Measurements from ENCODE around the gene GID4. TPM values are rescaled to one million over a fixed set of nuclear protein-coding genes. Genes with fewer than 3 reads are reported as not detected.

Gene GID4
- total RNA-seq, 1 donor from 2014 or later, result 4.8 TPM

DNA sequence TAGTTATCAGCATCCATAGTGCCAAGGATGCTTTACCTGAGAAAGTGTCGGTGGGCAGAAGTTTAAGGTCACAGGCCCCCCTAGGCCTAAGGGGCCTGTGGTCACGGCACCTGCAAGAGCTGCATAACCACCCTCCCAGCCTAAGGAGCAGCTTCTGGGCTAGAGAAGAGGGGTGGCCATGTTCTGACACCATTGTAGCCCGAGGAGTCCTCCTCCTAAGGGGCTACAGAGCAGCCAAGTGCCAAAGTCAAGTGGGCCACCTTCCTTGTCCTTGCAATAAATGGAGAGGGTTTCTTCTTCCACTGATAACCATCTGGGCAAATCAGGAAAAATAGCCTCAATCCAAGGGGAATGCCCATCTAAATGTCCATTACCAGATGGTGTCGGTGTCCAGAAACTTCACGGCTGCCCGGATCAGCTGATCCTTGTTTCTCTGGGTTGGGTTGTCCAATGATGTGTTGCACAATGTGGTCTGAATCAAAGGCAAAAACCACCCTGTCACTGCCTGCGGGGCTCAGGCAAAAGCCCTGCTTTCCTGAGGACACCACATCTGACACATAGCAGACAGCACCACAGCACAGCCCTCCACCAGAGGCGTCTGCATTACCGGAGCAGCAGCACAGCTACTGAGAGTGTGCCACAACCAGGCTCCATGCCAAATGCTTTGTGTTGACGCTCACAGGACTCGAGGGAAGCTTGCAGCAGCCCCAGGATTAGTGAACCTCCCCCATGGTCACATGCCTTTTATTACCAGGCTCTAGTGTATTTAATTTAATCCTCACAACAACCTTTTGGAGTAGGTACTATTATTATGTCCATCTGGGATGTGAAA is 13.0 kb upstream of the GID4 start:
- TF ChIP-seq, protein P1, sequence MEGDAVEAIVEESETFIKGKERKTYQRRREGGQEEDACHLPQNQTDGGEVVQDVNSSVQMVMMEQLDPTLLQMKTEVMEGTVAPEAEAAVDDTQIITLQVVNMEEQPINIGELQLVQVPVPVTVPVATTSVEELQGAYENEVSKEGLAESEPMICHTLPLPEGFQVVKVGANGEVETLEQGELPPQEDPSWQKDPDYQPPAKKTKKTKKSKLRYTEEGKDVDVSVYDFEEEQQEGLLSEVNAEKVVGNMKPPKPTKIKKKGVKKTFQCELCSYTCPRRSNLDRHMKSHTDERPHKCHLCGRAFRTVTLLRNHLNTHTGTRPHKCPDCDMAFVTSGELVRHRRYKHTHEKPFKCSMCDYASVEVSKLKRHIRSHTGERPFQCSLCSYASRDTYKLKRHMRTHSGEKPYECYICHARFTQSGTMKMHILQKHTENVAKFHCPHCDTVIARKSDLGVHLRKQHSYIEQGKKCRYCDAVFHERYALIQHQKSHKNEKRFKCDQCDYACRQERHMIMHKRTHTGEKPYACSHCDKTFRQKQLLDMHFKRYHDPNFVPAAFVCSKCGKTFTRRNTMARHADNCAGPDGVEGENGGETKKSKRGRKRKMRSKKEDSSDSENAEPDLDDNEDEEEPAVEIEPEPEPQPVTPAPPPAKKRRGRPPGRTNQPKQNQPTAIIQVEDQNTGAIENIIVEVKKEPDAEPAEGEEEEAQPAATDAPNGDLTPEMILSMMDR (conservative IDR thresholded peaks at IDR 0.05; ENCODE audit: low read depth, low read length), result no peak
- no peak overlapping the region for H3K4me3 ChIP-seq (ENCODE audit: low read depth, low read length)
- DNase-seq (ENCODE audit: low read depth), result no peak

DNA sequence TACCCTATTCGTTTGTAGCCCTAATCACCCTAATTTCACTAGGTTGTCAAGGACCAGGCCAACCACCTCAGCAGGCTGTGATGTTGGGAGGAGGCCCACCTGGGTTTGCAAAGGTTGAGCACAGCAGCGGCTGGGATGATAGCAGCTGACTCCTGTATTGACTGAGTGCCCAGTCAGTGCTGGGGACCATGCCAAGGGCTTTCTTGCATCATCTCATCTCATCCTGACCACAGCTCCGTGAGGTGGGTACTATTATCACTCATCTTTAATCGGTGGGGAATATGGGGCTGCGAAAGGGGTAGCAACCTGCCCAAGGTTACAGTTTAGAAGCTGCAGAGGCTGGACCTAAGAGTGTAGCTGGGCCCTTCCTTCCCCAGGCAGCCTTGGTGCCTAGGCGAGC is 11.9 kb upstream of the GID4 start:
- TF ChIP-seq, protein P1 (conservative IDR thresholded peaks at IDR 0.05; ENCODE audit: low read depth, low read length), result no peak
- H3K4me3 ChIP-seq (ENCODE audit: low read depth, low read length), result no peak overlapping the region
- no peak for DNase-seq (ENCODE audit: low read depth)

DNA sequence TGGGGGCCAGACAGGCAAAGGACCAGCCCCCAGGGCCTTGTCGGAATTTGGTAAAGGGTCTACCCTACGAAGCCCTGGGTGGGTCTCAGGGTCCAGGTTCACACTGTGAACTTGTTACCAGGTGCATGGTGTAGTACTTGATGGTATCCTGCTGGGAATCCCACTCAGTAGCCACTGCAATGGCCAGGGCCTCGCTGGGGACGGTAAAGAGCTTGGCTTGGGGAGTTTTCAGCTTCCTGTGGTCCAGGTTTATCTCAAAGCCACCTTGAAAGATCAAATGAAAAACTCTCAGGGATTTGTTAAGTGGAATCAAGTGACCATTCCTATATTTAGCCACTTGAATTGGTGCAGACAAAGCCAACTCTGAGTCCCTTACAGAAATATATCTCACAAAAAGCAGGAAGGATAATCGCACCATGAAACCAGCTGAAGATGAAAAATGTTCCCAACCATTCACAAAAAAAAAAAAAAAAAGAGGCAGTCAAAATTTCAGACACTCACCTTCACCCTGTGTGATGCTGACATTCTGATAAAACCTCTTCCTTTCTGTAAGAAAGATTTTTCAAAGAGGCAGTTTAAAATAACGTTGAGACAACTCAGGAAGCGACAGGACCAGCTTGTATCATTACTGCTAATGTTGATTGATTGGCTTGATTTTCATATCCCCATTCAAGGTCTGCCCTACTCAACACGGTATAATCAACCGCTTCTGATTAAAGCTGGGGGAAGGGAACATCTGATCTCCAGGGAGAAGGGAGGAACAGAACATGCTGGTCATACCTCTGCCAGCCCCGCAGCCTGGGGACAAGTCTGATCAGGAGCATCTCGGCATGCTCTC is 10.9 kb upstream of the GID4 start:
- H3K4me3 ChIP-seq (ENCODE audit: low read depth, low read length), result no peak overlapping the region
- TF ChIP-seq, protein P1 (conservative IDR thresholded peaks at IDR 0.05; ENCODE audit: low read depth, low read length), result no peak
- no peak for DNase-seq (ENCODE audit: low read depth)

DNA sequence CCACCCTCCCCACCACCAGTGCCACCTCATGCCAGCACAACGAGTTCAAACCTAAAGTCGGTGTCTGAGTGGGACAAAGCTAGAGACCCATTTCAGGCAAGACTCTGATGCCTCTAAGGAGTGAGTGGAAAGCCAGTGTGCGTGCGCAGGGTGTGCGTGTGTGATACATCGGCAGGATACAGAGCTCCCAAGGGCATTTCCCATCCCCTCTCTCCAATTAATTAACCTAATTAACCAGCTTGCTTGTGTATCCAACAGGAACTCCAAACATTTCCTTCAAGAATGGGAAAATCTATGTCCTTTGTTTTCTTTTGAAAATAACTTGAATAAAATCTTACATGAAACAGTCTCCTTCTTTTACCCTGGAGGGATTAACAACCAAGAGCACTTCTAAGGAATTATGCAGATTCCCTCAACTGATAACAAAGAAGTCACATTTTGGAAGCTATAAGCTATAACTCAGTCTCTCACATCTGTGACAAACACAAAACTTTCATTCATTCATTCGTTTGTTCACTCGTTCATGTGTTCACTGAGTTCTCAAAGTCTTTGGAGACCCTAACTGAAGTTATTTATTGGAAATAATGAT is 10.2 kb upstream of the GID4 start:
- no peak for DNase-seq (ENCODE audit: low read depth)
- no peak overlapping the region for H3K4me3 ChIP-seq (ENCODE audit: low read depth, low read length)
- TF ChIP-seq, protein P1 (conservative IDR thresholded peaks at IDR 0.05; ENCODE audit: low read depth, low read length), result no peak

DNA sequence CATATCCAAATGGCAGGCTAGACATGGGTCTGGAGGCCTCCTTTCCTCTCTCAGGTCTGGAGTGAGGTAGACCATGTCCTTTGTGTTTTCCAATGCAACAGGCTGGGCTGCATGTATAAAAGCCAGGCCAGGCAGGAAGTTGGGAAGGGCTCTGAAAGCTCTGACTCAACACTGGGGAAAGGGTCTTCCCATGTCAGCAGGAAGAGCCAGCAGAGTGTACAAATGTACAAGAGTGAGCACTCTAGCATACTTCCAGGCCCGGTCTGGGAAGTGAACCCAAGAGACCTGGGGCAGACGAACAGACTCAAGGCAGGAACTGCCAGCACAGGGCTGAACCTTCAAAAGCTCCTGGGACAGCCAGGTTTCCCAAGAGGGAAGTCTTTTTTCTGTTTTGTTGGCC is 7.3 kb upstream of the GID4 start:
- no peak overlapping the region for H3K4me3 ChIP-seq (ENCODE audit: low read depth, low read length)
- peak; percentile 18 for DNase-seq (ENCODE audit: low read depth)
- TF ChIP-seq, protein P1 (conservative IDR thresholded peaks at IDR 0.05; ENCODE audit: low read depth, low read length), result no peak

DNA sequence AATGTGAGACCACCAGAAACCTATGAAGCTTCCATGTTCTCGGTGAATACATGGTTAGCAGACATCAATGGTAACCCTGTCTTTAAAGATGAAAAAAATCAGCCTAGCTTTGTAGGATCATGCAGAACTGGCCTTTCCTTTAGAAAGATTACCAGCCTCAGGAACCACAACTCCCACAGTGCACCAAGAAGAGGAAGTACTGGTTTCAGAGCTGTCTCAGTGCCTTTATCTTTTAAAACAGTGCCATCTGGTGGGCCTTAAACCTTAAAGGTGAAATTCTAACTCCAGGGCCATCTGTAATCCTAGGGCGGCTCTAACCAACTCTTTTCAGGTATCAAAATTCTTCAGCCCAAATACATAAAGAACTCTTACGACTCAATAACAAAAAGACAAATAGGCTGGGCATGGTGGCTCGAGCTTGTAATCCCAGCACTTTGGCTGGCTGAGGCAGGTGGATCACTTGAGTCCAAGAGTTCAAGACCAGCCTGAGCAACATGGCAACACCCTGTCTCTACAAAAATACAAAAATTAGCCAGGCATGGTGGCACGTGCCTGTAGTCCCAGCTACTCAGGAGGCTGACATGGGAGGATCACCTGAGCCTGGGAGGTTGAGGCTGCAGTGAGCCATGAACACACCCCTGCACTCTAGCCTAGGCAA is 5.6 kb upstream of the GID4 start:
- peak; percentile 48 for DNase-seq (ENCODE audit: low read depth)
- H3K4me3 ChIP-seq (ENCODE audit: low read depth, low read length), result no peak overlapping the region
- TF ChIP-seq, protein P1 (conservative IDR thresholded peaks at IDR 0.05; ENCODE audit: low read depth, low read length), result peak; percentile 67

Data from epithelial cell of proximal tubule (primary cell).